Lower leg skin (tissue), 4 donors: ENCODE data around the gene MAP3K5. TPM values are rescaled to one million over a fixed set of nuclear protein-coding genes. Genes with fewer than 3 reads are reported as not detected.

Source experiments
- DNase-seq, 2 donors: peaks; one replicate each; pipeline ENCODE4 v3.0.0-alpha.2; 2019; ENCODE audit warnings: low spot score in 2 of 2
- H3K4me3 ChIP-seq: fragments of 200-600 bp; sonication (generic); 2 replicates; pipeline ENCODE4 v1.5.1; 2017; ENCODE audit warnings: mild to moderate bottlenecking, low read depth; ENCODE audit not compliant: poor library complexity, severe bottlenecking
- CTCF ChIP-seq, 3 donors: fragments of 450-650 bp; IDR thresholded peaks; one replicate each; pipeline ENCODE4 v1.5.1; 2016; ENCODE audit warnings: antibody characterized with exemption in 3 of 3, mild to moderate bottlenecking in 3 of 3, moderate library complexity in 2 of 3
- POLR2A ChIP-seq, 2 donors: fragments of 450-650 bp; IDR thresholded peaks; one replicate each; pipeline ENCODE4 v1.6.1; 2016 to 2017; ENCODE audit warnings: antibody characterized with exemption in 2 of 2, mild to moderate bottlenecking in 1 of 2, moderate library complexity in 1 of 2
- WGBS, 2 donors: methylation state at CpG; one replicate each; pipeline ENCODE4 v1.1.5; 2018; 5-methylcytosine and 5-hydroxymethylcytosine counted together
- intact Hi-C: fragments of 100-400 bp; cut with DNase I; formaldehyde crosslinking; loops from one replicate; pipeline ENCODE4 v1.15.0; 2023; ENCODE audit warnings: low total_unique reads
- total RNA-seq, 4 donors: library from RNA; depleted of rRNA; stranded (reverse); fragments of >200 nt; gene quantifications; one replicate each; pipeline ENCODE4 v1.1.0, GENCODE V29; 2016

Gene MAP3K5, protein sequence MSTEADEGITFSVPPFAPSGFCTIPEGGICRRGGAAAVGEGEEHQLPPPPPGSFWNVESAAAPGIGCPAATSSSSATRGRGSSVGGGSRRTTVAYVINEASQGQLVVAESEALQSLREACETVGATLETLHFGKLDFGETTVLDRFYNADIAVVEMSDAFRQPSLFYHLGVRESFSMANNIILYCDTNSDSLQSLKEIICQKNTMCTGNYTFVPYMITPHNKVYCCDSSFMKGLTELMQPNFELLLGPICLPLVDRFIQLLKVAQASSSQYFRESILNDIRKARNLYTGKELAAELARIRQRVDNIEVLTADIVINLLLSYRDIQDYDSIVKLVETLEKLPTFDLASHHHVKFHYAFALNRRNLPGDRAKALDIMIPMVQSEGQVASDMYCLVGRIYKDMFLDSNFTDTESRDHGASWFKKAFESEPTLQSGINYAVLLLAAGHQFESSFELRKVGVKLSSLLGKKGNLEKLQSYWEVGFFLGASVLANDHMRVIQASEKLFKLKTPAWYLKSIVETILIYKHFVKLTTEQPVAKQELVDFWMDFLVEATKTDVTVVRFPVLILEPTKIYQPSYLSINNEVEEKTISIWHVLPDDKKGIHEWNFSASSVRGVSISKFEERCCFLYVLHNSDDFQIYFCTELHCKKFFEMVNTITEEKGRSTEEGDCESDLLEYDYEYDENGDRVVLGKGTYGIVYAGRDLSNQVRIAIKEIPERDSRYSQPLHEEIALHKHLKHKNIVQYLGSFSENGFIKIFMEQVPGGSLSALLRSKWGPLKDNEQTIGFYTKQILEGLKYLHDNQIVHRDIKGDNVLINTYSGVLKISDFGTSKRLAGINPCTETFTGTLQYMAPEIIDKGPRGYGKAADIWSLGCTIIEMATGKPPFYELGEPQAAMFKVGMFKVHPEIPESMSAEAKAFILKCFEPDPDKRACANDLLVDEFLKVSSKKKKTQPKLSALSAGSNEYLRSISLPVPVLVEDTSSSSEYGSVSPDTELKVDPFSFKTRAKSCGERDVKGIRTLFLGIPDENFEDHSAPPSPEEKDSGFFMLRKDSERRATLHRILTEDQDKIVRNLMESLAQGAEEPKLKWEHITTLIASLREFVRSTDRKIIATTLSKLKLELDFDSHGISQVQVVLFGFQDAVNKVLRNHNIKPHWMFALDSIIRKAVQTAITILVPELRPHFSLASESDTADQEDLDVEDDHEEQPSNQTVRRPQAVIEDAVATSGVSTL (N-terminal part only)
- total RNA-seq = 10 to 100 TPM; 18.9 to 35.2 (median 27.0) TPM

- H3K4me3 ChIP-seq = peak within 1 kb of the TSS; percentile 81
- TF ChIP-seq POLR2A (IDR thresholded peaks at IDR 0.05) = no peak
- no peak for TF ChIP-seq CTCF (IDR thresholded peaks at IDR 0.05)
- WGBS, 2 donors = 0% methylated on average over 49 to 74 of the region's 89 CpGs
- peak; percentile 88 to 99 for DNase-seq
- intact Hi-C loops = loop anchor here (5.0 kb wide), 1 partner anchor 150 kb away; no protein-coding TSS in a partner anchor
These were observed at the start of gene MAP3K5 for GRCh38 chr6:136792410-136793262. Gene MAP3K5, minus strand, starts transcription at chr6:136792477. Its CDS starts 320 bp downstream, at chr6:136792157.

- TF ChIP-seq POLR2A (IDR thresholded peaks at IDR 0.05) (no peak), CTCF (IDR thresholded peaks at IDR 0.05) (no peak)
- 88% methylated on average over 4 of the region's 4 CpGs for WGBS, 2 donors
- intact Hi-C loops = no loop called here
- DNase-seq = no peak
- H3K4me3 ChIP-seq = no peak overlapping the region
These were observed 48.2 kb upstream of the MAP3K5 start for GRCh38 chr6:136840276-136841001.

- DNase-seq = no peak
- intact Hi-C loops = no loop called here
- no peak for TF ChIP-seq CTCF (IDR thresholded peaks at IDR 0.05)
- 90 to 100% methylated on average over 1 of the region's 1 CpG for WGBS, 2 donors
- no peak overlapping the region for H3K4me3 ChIP-seq
These were observed 39.7 kb upstream of the MAP3K5 start for GRCh38 chr6:136831873-136832562.

DNA sequence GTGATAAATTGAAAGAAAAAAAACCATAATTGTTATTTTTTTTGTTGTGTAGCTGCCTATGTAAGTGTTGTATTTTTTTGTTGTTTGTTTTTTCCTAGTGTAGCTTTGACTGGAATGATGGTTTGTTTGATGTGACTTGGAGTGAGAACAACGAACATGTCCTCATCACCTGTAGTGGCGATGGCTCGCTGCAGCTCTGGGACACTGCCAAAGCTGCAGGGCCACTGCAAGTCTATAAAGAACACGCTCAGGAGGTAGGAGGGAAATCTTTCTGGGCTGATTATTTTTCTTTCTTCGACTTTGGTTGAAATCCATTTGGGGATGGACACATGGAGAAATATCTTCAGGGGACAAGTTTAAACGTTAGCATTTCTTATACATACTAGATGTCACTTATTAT, 33.9 kb upstream of the MAP3K5 start:
- H3K4me3 ChIP-seq = no peak overlapping the region
- intact Hi-C loops = no loop called here
- DNase-seq = no peak
- TF ChIP-seq CTCF (IDR thresholded peaks at IDR 0.05) = no peak
- no peak for TF ChIP-seq POLR2A (IDR thresholded peaks at IDR 0.05)
- 87 to 88% methylated on average over 6 of the region's 6 CpGs for WGBS, 2 donors
